HG03432 (cell line): Measurements from ENCODE around the gene ZNF436.

Source experiments
- ATAC-seq: cut with Tn5 transposase; IDR thresholded peaks from one replicate; pipeline ENCODE4 v1.9.1; 2021; ENCODE audit warnings: mild to moderate bottlenecking, moderate library complexity; ENCODE audit not compliant: unreplicated experiment

The ZNF436 gene

DNA sequence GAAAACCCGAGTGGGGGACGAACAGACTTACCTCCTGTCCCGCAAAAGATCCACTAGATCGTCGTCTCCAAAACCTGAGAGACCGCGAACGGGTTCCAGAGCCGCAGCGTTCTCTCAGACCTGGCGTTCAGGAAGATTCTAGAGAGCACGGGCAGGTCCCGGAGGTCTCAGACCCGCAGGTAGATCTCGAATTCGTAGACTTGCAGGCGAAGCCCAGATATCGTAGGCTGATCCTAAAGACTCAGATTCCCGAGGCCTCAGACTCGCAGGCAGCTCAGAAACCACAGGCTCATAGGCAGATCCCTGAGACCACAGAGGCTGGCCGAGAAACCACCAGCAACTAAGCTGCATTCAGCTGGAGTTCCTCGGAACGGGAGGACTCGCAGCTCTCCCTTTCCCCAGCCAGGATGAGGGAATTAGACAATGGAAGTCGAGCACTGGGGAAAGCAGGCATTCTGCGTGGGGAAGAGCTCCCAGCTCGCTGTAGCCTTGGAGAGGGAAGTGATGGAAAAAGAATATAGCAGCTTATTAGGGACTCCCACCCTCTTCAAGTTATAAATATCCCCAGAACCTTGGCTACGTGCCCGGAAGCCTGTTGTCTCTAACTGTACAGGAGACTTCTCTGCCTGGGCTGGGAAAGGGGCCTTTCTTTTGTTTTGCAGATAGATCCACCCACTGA, at the start of gene ZNF436:
TSS of gene ZNF436 (minus strand) at position 502 of the 679 bp plus-strand sequence. CDS start 1,831 bp downstream, outside the sequence.
- no peak for ATAC-seq

DNA sequence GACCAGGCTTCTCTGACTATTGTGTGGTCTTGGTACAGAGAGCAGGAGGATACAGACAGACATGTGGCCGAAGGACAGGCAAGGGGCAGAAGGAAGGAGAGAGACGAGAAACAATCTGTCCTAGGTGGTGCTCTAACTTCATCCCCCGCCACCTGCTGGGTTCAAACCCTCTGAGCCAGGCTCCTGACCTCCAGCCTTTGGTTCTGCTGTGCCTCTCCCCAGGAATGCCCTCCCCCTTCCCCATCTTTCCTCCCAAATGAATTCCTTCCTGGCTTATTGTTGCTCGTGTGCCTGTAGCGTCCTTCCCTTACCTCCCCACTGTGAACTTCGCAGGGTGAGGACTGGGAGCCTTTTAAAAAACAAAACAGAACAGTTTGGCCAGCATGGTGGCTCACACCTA, 49.5 kb upstream of the ZNF436 start:
- ATAC-seq, result no peak

DNA sequence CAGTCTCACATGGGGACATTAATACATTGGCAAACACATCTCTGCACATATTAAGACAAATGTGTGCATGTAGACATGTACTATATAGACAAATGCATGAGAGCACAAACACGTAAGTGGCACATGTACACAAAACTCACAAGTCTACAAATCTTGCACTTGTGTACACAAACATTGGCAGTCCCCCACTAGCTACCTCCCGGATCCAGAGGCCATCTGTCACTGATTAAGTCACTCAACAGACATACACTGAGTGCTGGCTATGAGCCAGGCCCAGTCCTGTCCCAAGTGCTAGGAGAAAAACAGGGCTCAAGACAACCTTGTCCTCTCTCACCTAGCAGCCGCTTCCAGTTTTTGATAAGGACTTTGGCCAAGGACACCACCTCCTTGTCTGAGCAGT, 47.9 kb upstream of the ZNF436 start:
- no peak for ATAC-seq

DNA sequence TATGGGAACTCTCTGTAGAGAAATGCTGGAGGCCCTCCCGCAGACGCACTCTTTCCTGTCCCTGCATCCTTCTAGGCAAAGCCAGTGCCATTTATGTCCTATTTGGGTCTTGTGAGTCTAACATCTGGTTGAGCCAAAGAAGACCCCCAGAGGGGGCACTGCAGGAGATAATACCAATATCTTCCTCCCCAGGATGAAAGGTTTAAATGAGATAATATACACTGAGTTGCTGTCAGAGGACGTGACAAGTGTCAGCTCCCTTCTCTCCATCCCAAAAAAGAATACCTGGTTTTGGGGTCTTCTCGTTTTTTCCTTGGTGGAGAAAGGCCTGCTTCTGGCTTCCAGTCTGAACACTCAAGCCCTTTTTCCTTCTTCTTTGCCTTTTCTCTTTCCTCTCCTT, 47.3 kb upstream of the ZNF436 start:
- ATAC-seq, result no peak

GRCh38 chr1:23408797-23409290, 39.2 kb upstream of the ZNF436 start:
- ATAC-seq, result no peak

DNA sequence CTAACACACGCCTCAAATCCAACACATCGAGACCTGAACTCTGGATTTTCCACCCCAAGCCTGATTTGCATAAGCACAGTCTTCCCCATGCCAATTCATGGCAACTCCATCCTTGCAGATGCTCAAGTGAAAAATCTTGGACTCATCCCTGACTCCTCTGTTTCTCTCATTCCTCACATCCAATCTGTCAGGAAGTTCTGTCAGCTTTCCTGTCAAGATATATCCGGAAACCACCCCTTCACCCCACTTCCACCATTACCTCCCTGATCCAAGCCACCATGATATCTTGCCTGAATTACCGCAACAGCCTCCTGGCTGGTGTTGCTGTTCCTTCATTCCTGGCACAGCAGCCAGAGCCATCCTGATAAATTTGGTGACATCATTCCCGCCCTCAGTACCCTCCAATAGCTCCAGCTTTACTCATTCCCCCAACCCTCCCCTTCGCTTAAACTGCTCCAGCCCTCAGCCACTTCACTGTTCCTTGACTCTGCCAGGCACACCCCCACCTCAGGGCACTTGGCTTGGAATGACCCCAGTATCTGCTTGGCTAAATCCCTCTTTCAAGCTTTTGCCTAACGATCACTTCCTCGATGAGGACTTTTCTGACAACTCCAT, 37.5 kb upstream of the ZNF436 start:
- ATAC-seq, result no peak

DNA sequence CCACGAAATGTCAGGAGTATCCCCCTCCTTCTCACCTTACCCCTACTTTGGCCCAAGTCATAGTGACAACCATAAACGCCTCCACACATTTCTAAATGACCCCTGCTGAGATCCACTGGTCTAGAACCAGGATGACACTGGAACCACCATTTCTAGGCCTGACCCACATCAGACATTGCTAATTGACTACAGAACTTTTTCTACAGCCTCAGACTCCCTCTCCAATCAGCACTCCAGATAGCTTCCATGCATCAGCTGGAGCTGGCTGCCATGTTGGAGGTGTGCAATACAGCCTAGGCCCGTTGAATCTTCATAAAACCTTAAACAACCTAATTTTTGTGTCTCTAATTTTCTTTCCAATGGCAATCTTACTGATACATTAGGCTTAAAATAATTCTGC, 36.3 kb upstream of the ZNF436 start:
- no peak for ATAC-seq

DNA sequence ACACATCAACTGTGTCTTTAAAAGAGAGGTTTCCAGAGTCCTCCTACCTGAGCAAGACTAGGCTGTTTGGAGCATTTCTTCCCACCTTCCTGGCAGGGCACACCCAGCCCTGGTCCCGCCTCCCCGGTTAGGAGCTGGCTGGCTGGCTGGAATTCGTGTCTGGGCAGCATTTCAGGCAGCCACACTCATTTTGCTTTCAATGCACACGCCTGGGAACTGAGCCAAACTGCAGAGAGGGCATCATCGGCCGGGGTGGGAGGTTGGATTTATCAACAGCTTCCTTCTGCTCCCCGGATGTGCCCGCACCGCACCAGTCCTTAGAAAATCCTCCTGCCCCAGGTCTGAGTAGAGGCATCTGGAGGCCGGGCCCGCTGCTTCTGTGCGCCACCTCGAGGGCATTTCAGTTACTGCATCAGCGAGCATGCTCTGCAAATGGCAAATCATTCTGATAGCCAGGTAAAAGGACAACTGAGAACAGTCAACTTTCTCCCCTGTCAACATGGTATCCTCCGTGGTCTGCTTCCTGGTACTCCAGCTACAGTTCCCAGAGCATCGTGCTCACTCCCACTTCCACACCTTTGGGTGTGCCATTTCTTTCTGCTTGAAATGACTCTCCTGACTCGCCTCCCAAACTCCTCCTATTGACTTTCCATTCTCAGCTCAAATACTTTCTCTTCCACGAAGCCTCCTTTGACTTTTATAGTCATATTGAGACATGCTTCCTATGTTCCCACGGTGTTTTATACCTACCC, 34.3 kb upstream of the ZNF436 start:
- no peak for ATAC-seq

- no peak for ATAC-seq
These were observed 33.7 kb upstream of the ZNF436 start for GRCh38 chr1:23403355-23403734.

DNA sequence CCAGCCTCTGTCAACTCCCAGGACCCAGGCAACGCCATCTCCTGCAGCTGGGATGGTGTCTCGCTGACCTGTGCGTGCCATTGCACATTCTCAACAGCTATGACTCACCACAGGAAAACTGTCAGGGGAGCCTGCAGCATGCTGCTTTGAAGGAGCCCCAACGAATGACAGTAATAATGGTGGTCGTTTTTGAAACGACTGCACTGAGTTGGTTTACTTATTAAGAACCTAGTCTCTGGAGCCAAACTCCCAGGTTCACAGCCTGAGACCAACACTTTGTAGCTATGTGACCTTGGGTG, 33.4 kb upstream of the ZNF436 start:
- ATAC-seq, result no peak

DNA sequence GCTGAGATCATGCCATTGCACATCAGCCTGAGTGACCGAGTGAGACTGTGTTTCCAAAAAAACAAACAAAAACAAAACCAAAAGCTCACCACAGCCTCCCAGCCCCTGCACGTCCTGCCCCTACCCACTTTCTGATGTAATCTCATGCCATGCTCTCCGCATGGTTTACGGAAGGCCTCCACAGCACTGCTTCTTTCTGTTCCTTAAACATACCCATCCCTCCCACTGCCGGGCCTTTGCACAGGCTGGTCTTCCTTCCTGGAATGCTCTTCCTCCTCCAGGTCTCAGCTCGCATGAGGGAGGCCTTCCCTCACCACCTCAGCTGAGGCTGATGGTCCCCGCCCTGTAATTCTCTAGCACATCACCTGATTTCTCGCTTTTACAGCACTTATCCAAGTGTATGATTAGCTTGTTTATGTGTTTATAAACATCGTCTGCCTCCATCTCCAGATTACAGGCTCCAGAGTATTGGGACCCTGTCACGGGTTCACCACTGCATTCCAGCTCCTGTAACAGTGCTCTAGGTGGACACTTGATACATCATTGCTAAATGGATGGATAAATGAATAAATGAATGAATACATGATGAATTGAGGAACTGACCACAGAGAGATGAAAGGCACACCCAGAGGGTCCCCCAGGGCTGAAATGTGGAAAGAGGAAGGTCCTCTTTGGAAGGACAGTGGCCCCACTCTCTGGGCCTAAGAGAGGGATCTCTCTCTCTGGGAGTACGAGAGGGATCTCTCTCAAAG, 32.8 kb upstream of the ZNF436 start:
- ATAC-seq, result no peak

DNA sequence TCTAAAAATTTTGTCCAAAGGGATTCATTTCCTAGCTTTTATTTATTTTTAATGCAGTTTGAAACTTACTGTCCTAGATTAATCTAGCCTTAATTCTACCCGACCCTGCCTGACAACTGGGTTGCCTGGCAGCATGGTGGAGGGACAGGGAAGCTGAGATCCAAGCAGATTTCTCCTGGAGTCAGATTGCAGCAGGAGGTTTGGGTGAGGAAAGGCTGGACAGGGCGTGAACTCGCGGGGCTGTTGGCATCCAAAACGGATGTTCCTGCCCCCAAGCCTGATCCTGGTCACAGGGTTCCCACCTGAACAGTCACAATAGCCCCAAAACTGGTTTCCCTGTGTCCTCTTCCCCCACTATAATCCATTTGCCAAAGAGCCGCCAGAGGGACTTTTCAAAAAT, 31.7 kb upstream of the ZNF436 start:
- ATAC-seq, result no peak

DNA sequence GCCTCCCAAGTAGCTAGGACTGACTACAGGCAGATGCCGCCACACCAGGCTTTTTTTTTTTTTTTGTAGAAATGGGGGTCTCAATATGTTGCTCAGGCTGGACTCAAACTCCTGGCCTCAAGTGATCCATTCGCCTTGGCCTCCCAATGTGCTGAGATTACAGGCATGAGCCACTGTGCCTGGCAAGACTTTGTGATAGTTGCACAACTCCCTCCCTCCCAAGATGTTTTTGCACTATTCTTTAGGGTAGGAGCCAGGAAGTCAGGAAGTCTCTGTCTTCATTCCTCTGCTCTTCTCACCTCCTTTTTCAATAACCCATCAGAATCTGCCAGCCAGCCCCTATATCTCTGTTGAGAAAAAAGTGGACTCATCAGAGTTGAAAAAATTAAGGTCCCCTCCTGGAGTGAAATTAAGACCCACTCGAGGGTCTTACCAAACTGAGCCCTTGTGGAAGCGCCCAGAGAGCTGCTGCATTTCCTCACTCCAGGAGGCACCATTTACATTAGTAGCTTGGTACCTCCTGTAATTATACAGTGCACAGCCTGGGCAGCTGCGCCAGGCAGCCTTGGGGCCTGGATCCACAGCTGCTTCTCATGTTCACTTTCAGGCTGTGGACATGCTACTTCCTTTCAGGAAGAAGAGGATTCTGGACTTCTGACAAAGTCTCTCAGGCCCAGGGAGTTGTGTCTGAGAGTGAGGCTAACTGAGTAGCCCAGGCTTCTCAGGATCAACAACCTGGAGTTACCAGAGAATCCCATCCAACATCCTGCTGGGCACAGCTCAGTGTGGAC, 30.9 kb upstream of the ZNF436 start:
- no peak for ATAC-seq

DNA sequence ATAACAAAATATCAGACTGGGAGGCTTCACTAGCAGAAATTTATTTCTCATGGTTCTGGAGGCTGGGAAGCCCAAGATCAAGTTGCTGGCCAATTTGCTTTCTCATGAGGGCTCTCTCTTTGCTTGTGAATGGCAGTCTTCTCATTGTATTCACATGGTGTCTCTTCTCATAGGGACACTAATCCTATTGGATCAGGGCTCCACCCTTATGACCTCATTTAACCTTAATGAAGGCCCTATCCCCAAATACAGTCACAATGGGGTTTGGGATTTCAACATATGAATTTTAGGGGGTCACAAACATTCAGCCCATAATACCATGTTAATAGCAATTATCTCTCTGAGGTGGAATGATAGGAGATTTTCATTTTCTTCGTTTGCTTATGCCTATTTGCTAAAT, 29.6 kb upstream of the ZNF436 start:
- no peak for ATAC-seq

GRCh38 chr1:23397908-23398307, 28.3 kb upstream of the ZNF436 start:
- ATAC-seq, result no peak

DNA sequence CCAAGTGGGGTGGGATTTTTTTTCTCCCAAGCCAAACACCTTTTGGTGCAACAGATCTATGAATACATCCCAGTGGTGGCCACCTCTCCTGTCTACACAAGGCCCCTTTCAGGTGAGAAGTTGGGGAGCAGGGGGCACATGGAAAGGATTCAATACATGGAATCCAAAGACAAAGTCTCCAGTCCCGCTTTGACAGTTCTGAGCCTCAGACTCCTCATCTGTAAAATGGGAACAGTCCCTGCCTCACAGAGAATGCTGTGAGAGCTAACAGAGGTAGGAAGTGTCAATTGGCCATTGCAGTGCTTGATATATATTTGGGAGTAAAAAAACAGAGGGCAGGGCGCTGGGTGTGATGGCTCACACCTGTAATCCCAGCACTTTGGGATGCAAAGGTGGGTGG, 26.7 kb upstream of the ZNF436 start:
- no peak for ATAC-seq

- ATAC-seq, result no peak
These were observed 26.2 kb upstream of the ZNF436 start for GRCh38 chr1:23395849-23396248.

- no peak for ATAC-seq
These were observed 25.6 kb upstream of the ZNF436 start for GRCh38 chr1:23395154-23395724.

DNA sequence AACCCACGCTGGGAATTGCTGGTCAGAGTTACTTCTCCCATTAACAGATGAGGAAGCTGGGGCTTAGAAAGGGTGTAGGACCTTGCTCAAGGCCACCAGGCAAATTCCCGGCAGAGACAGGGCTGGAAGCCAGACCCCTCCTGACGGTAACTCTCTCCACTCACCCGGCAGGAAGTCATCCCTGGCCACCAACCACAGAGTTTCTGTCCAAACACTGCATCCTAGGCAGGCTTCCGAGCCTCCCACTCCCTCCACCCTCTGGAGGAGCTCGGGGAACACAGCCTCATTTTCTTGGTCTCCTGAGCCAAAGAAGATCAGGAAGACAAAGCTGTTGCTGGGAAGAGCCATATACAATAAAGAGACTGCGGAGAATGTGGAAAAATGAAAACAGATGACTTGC, 25.0 kb upstream of the ZNF436 start:
- ATAC-seq, result no peak

DNA sequence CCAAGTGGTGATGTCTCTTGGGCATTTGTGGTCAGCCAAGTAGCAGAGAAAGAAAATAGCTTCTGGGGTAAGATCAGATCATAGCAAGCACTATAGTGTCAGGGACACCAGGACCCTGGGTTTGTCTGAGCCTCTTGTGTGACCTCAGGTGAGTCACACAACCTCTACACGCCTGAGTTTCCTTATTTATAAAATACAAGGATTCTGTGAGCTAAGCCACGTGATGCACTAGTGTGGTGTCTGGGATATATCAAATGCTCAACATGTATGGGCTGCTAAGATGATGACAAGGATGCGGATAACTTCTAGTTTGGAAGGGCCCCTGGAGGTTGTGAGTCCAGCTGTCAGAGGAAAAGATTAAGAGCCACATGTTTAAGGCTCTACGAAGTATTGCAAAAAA, 24.5 kb upstream of the ZNF436 start:
- no peak for ATAC-seq
